B cell (primary cell): ENCODE results near the gene ALKBH7.

Experiments used
- EZH2 ChIP-seq: IDR thresholded peaks from 2 replicates; pipeline ENCODE4 v1.6.1; 2012; ENCODE audit warnings: borderline replicate concordance, low read depth, mild to moderate bottlenecking, moderate library complexity, low read length; ENCODE audit not compliant: insufficient read depth, poor library complexity, severe bottlenecking
- TF ChIP-seq, protein P1 (sequence below): fragments of 200-600 bp; IDR thresholded peaks from one replicate; pipeline ENCODE4 v1.8.0; 2022; ENCODE audit warnings: antibody characterized with exemption, mild to moderate bottlenecking

DNA sequence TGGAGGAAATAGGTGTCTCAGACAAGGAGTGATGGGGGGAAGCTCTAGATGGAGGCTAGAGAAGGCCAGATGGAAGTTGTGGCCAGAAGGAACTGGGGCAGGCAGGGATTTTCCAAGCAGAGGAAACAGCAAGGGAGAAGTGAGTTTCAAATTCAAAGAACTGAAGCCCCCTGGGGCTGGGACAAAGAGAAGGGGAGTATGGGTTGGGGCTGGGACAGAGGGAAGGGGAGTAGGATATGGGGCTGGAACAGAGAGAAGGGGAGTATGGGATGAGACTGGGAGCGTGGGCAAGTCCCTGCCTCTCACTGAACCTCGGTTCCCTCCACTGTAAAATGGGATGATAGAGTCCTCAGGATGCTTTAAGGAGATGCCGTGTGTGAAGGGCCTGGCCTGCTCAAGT lies 22.2 kb downstream of the ALKBH7 start:
- TF ChIP-seq, protein P1, sequence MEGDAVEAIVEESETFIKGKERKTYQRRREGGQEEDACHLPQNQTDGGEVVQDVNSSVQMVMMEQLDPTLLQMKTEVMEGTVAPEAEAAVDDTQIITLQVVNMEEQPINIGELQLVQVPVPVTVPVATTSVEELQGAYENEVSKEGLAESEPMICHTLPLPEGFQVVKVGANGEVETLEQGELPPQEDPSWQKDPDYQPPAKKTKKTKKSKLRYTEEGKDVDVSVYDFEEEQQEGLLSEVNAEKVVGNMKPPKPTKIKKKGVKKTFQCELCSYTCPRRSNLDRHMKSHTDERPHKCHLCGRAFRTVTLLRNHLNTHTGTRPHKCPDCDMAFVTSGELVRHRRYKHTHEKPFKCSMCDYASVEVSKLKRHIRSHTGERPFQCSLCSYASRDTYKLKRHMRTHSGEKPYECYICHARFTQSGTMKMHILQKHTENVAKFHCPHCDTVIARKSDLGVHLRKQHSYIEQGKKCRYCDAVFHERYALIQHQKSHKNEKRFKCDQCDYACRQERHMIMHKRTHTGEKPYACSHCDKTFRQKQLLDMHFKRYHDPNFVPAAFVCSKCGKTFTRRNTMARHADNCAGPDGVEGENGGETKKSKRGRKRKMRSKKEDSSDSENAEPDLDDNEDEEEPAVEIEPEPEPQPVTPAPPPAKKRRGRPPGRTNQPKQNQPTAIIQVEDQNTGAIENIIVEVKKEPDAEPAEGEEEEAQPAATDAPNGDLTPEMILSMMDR, result no peak
- TF ChIP-seq EZH2, result no peak
